Neural cell (in vitro differentiated cells): Measurements from ENCODE around the gene SLC44A5. TPM values are rescaled to one million over a fixed set of nuclear protein-coding genes. Genes with fewer than 3 reads are reported as not detected.

Source experiments
- H2AFZ ChIP-seq: fragments of 200-600, 300-800 bp; sonication (generic), shearing (Covaris generic); 2 replicates; pipeline ENCODE4 v1.6.0; 2014; ENCODE audit warnings: low read depth, mild to moderate bottlenecking, antibody characterized with exemption, low read length, moderate library complexity
- H3F3A ChIP-seq: fragments of 200-600 bp; shearing (Covaris generic); 2 replicates; pipeline ENCODE4 v1.6.1; 2016; ENCODE audit warnings: mild to moderate bottlenecking, moderate library complexity, mixed read lengths, antibody characterized with exemption, low read length; ENCODE audit not compliant: insufficient read depth, poor library complexity, severe bottlenecking
- H3K27ac ChIP-seq: fragments of 200-600, 300-800 bp; sonication (generic), shearing (Covaris generic); 2 replicates; pipeline ENCODE4 v1.5.1; 2014; ENCODE audit warnings: mild to moderate bottlenecking, low read length, moderate library complexity
- H3K27me3 ChIP-seq: fragments of 300-800, 200-600 bp; sonication (generic), shearing (Covaris generic); 2 replicates; pipeline ENCODE4 v1.6.0; 2014; ENCODE audit warnings: mild to moderate bottlenecking, low read depth, low read length, moderate library complexity; ENCODE audit not compliant: insufficient read depth
- H3K36me3 ChIP-seq: fragments of 300-800, 200-600 bp; sonication (generic), shearing (Covaris generic); 2 replicates; pipeline ENCODE4 v1.5.1; 2014; ENCODE audit warnings: mild to moderate bottlenecking, antibody characterized with exemption, low read length, moderate library complexity; ENCODE audit not compliant: insufficient read depth
- H3K4me2 ChIP-seq: fragments of 300-800, 200-600 bp; sonication (generic), shearing (Covaris generic); 2 replicates; pipeline ENCODE4 v1.6.0; 2014; ENCODE audit warnings: mild to moderate bottlenecking, low read length
- H3K4me3 ChIP-seq: fragments of 300-800, 200-600 bp; sonication (generic), shearing (Covaris generic); 2 replicates; pipeline ENCODE4 v1.5.1; 2014; ENCODE audit warnings: mild to moderate bottlenecking, low read length, moderate library complexity
- H3K79me2 ChIP-seq: fragments of 200-600 bp; shearing (Covaris generic); replicated peaks from 2 replicates; pipeline ENCODE4 v1.6.0; 2014; ENCODE audit warnings: mild to moderate bottlenecking, low read length, moderate library complexity; ENCODE audit not compliant: insufficient read depth
- H3K9ac ChIP-seq: fragments of 300-800, 200-600 bp; sonication (generic), shearing (Covaris generic); 2 replicates; pipeline ENCODE4 v1.6.1; 2016; ENCODE audit warnings: mild to moderate bottlenecking, low read length, mixed read lengths
- H3K9me2 ChIP-seq: fragments of 200-600 bp; shearing (Covaris generic); 2 replicates; pipeline ENCODE4 v1.6.1; 2016; ENCODE audit warnings: mild to moderate bottlenecking, low read length, mixed read lengths; ENCODE audit not compliant: insufficient read depth
- H3K9me3 ChIP-seq: fragments of 200-600, 300-800 bp; sonication (generic), shearing (Covaris generic); 2 replicates; pipeline ENCODE4 v1.6.1; 2016; ENCODE audit warnings: mild to moderate bottlenecking, mixed run types, low read length, moderate library complexity, mixed read lengths
- H4K20me1 ChIP-seq: fragments of 200-600 bp; shearing (Covaris generic); 2 replicates; pipeline ENCODE4 v1.6.1; 2016; ENCODE audit warnings: mild to moderate bottlenecking, mixed run types; ENCODE audit not compliant: insufficient read depth
- EP300 ChIP-seq: fragments of 450-650 bp; conservative IDR thresholded peaks from 2 replicates; pipeline ENCODE4 v1.6.1; 2014; ENCODE audit warnings: antibody characterized with exemption, mild to moderate bottlenecking, moderate library complexity; ENCODE audit not compliant: poor library complexity, severe bottlenecking
- EZH2 ChIP-seq: fragments of 200-600, 300-800 bp; shearing (Covaris generic), sonication (generic); IDR thresholded peaks from 2 replicates; pipeline ENCODE4 v1.6.1; 2014; ENCODE audit warnings: antibody characterized with exemption, low read length, borderline replicate concordance, mild to moderate bottlenecking; ENCODE audit not compliant: insufficient read depth, poor library complexity, severe bottlenecking
- MXI1 ChIP-seq: fragments of 450-650 bp; conservative IDR thresholded peaks from 2 replicates; pipeline ENCODE4 v1.6.1; 2014; ENCODE audit warnings: antibody characterized with exemption, mild to moderate bottlenecking; ENCODE audit not compliant: poor library complexity, severe bottlenecking
- POLR2AphosphoS5 ChIP-seq: IDR thresholded peaks from 2 replicates; pipeline ENCODE4 v1.6.1; 2012
- RAD21 ChIP-seq: fragments of 450-650 bp; conservative IDR thresholded peaks from 2 replicates; pipeline ENCODE4 v1.6.1; 2014; ENCODE audit warnings: antibody characterized with exemption, mild to moderate bottlenecking, moderate library complexity
- SMC3 ChIP-seq: fragments of 450-650 bp; conservative IDR thresholded peaks from 2 replicates; pipeline ENCODE4 v1.6.1; 2014; ENCODE audit warnings: antibody characterized with exemption, mild to moderate bottlenecking, moderate library complexity; ENCODE audit not compliant: poor library complexity
- TAF1 ChIP-seq: IDR thresholded peaks from 2 replicates; pipeline ENCODE4 v1.6.1; 2012; ENCODE audit warnings: low read depth
- polyA plus RNA-seq: library from polyadenylated mRNA; depleted of rRNA; stranded (reverse); fragments of >200 nt; gene quantifications from 2 replicates; pipeline ENCODE4 v1.2.3, GENCODE V29; 2014
- TF ChIP-seq, protein P1 (sequence below): fragments of 450-650 bp; IDR thresholded peaks from 2 replicates; pipeline ENCODE4 v1.5.1; 2014; ENCODE audit warnings: antibody characterized with exemption, mild to moderate bottlenecking, moderate library complexity; ENCODE audit not compliant: poor library complexity, severe bottlenecking
- TF ChIP-seq, protein P2 (sequence below): IDR thresholded peaks from 2 replicates; pipeline ENCODE4 v1.6.1; 2012; ENCODE audit warnings: borderline replicate concordance

Gene SLC44A5
- polyA plus RNA-seq, 1 donor from 2014 or later, result 53.0 TPM

DNA sequence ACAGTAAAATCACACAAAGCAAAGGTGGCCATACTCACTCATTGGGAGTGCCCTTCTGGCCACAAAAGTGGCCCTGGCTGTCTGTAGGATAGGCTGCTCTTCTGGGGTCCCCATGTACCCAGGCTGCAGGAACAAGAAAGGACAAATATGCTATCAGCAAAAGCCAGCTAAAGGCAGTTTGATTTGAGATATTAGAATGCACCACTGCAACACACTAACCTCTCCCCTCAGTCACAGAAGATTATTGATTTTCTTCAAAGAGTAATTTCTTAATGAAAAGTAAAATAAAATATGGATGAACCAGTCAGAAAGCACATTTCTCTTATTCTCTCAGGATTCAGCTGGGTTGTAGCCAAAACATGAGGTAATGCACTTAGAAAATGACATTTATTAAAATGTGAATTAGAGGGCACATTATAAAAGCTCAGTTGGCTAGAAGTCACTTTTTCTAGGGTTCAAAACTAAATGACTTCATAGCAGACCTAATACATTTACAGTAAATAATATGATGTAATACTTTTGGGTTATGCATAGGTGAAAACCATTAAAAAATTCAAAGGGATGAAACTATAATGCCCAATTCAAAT lies 335.9 kb downstream of the SLC44A5 start:
- TF ChIP-seq POLR2AphosphoS5, result no peak
- TF ChIP-seq TAF1, result no peak
- TF ChIP-seq, protein P1, sequence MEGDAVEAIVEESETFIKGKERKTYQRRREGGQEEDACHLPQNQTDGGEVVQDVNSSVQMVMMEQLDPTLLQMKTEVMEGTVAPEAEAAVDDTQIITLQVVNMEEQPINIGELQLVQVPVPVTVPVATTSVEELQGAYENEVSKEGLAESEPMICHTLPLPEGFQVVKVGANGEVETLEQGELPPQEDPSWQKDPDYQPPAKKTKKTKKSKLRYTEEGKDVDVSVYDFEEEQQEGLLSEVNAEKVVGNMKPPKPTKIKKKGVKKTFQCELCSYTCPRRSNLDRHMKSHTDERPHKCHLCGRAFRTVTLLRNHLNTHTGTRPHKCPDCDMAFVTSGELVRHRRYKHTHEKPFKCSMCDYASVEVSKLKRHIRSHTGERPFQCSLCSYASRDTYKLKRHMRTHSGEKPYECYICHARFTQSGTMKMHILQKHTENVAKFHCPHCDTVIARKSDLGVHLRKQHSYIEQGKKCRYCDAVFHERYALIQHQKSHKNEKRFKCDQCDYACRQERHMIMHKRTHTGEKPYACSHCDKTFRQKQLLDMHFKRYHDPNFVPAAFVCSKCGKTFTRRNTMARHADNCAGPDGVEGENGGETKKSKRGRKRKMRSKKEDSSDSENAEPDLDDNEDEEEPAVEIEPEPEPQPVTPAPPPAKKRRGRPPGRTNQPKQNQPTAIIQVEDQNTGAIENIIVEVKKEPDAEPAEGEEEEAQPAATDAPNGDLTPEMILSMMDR, result no peak
- no peak for TF ChIP-seq MXI1
- no peak for TF ChIP-seq EP300
- TF ChIP-seq SMC3, result no peak
- Histone ChIP-seq H3K79me2 (no peaks in the 10 kb centered on the region), H3K9me3 (no peaks in the 10 kb centered on the region), H3K4me3 (no peak overlapping the region), H3K27ac (no peak overlapping the region), H4K20me1 (no peaks in the 10 kb centered on the region), H3K4me2 (no peak overlapping the region), H2AFZ (no peak overlapping the region), H3K36me3 (no peaks in the 10 kb centered on the region), H3K27me3 (no peaks in the 10 kb centered on the region), H3K9ac (no peak overlapping the region), H3K9me2 (no peaks in the 10 kb centered on the region), H3F3A (no peaks in the 10 kb centered on the region)

DNA sequence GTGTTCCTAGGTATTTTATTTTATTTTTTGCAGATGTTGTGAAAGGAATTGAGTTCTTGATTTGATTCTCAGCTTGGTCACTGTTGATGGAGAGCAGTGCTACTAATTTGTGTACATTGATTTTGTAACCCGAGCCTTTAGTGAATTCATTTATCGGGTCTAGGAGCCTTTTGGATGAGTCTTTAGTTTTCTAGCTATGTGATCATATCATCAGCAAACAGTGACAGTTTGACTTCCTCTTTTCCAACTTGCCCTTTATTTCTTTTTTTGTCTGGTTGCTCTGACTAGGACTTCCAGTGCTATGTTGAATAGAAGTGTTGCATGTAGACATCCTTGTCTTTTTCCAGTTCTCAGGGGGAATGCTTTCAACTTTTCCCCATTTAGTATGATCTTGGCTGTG lies 337.8 kb downstream of the SLC44A5 start:
- H3K9me3 ChIP-seq, result no peaks in the 10 kb centered on the region
- no peak overlapping the region for H3K27ac ChIP-seq
- no peaks in the 10 kb centered on the region for H3K9me2 ChIP-seq
- no peaks in the 10 kb centered on the region for H4K20me1 ChIP-seq
- H3F3A ChIP-seq, result no peaks in the 10 kb centered on the region
- TF ChIP-seq, protein P2, sequence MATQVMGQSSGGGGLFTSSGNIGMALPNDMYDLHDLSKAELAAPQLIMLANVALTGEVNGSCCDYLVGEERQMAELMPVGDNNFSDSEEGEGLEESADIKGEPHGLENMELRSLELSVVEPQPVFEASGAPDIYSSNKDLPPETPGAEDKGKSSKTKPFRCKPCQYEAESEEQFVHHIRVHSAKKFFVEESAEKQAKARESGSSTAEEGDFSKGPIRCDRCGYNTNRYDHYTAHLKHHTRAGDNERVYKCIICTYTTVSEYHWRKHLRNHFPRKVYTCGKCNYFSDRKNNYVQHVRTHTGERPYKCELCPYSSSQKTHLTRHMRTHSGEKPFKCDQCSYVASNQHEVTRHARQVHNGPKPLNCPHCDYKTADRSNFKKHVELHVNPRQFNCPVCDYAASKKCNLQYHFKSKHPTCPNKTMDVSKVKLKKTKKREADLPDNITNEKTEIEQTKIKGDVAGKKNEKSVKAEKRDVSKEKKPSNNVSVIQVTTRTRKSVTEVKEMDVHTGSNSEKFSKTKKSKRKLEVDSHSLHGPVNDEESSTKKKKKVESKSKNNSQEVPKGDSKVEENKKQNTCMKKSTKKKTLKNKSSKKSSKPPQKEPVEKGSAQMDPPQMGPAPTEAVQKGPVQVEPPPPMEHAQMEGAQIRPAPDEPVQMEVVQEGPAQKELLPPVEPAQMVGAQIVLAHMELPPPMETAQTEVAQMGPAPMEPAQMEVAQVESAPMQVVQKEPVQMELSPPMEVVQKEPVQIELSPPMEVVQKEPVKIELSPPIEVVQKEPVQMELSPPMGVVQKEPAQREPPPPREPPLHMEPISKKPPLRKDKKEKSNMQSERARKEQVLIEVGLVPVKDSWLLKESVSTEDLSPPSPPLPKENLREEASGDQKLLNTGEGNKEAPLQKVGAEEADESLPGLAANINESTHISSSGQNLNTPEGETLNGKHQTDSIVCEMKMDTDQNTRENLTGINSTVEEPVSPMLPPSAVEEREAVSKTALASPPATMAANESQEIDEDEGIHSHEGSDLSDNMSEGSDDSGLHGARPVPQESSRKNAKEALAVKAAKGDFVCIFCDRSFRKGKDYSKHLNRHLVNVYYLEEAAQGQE, result no peak
- TF ChIP-seq MXI1 (no peak), EZH2 (no peak), SMC3 (no peak), RAD21 (no peak)
- TF ChIP-seq, protein P1, result no peak
- H3K79me2 ChIP-seq, result no peaks in the 10 kb centered on the region
- H3K9ac ChIP-seq, result no peak overlapping the region
- H3K27me3 ChIP-seq, result no peaks in the 10 kb centered on the region
- H3K4me2 ChIP-seq, result no peak overlapping the region
- H3K36me3 ChIP-seq, result no peaks in the 10 kb centered on the region
- H3K4me3 ChIP-seq, result no peak overlapping the region
- no peak overlapping the region for H2AFZ ChIP-seq
